ENCODE results near the gene OR2H1. TPM values are rescaled to one million over a fixed set of nuclear protein-coding genes. Genes with fewer than 3 reads are reported as not detected.

Gene OR2H1
- total and polyA plus RNA-seq, 2 donors (not counting 1 experiment from before 2014, with no cell fraction given), result not detected

- no peaks in the 10 kb centered on the region for H3K79me2 ChIP-seq (ENCODE audit: control insufficient read depth, insufficient read depth, low read length)
- ATAC-seq (ENCODE audit: low read depth), result no peak
- H3K9ac ChIP-seq (ENCODE audit: low read length), result no peak overlapping the region
- intact Hi-C loops (cut with micrococcal nuclease), result no loop called here
- Mint-ChIP-seq H3K4me1 (no peaks in the 10 kb centered on the region), H3K27ac (no peak overlapping the region), H3K9me3 (ENCODE audit: insufficient read depth) (no peaks in the 10 kb centered on the region), H3K4me3 (no peak overlapping the region), H3K27me3 (peaks cover 46% of the 10 kb centered on the region)
- no peak for DNase-seq
- WGBS (ENCODE audit: insufficient coverage), result 88% methylated on average over 1 of the region's 2 CpGs
- TF ChIP-seq EZH2 (IDR thresholded peaks at IDR 0.05; ENCODE audit: borderline replicate concordance, insufficient read depth, low read depth, low read length, poor library complexity, severe bottlenecking), result no peak
- TF ChIP-seq CTCF (IDR thresholded peaks at IDR 0.05), result no peak
- CTCF ChIA-PET, result no interaction called here
- no peak overlapping the region for H3K4me3 ChIP-seq (ENCODE audit: control extremely low read depth in 1 of 5, extremely low read depth in 1 of 5, insufficient read depth in 1 of 5, low read depth in 2 of 5, low read length in 4 of 5)
- H3K27me3 ChIP-seq (replicated peaks in 1 of 4; ENCODE audit: control extremely low read depth in 1 of 4, control insufficient read depth in 3 of 4, insufficient read depth in 4 of 4, low read length in 3 of 4), result peaks cover 0 to 9% (median 0%) of the 10 kb centered on the region in 4 experiments
- no peak overlapping the region for H3K4me2 ChIP-seq (replicated peaks; ENCODE audit: low read depth, low read length, poor library complexity, severe bottlenecking)
- H3K9me3 ChIP-seq (ENCODE audit: control extremely low read depth in 1 of 3, control insufficient read depth in 2 of 3, insufficient read depth in 1 of 3, low read length in 2 of 3), result no peaks in the 10 kb centered on the region
- POLR2A ChIA-PET, result no interaction called here
- H3K36me3 ChIP-seq (replicated peaks in 1 of 2; ENCODE audit: control extremely low read depth in 1 of 2, control insufficient read depth in 1 of 2, extremely low read depth in 1 of 2, insufficient read depth in 2 of 2, low read length in 1 of 2), result no peaks in the 10 kb centered on the region
- no peak overlapping the region for H2AFZ ChIP-seq (ENCODE audit: insufficient read depth, low read depth, low read length, poor library complexity, severe bottlenecking)
- no peaks in the 10 kb centered on the region for H3K4me1 ChIP-seq (ENCODE audit: control insufficient read depth in 2 of 2, insufficient read depth in 2 of 2, low read length in 2 of 2)
- no peaks in the 10 kb centered on the region for H4K20me1 ChIP-seq (ENCODE audit: control insufficient read depth, insufficient read depth, low read length, poor library complexity, severe bottlenecking)
- H3K27ac ChIP-seq (ENCODE audit: low read length in 2 of 2), result no peak overlapping the region
Measured at GRCh38 chr6:29494131-29494530, 37.2 kb downstream of the OR2H1 start.

GRCh38 chr6:29495571-29495970 lies 38.6 kb downstream of the OR2H1 start:
- Histone ChIP-seq H3K9ac (ENCODE audit: low read length) (no peak overlapping the region), H2AFZ (ENCODE audit: insufficient read depth, low read depth, low read length, poor library complexity, severe bottlenecking) (no peak overlapping the region), H3K4me2 (replicated peaks; ENCODE audit: low read depth, low read length, poor library complexity, severe bottlenecking) (no peak overlapping the region), H3K9me3 (ENCODE audit: control extremely low read depth in 1 of 3, control insufficient read depth in 2 of 3, insufficient read depth in 1 of 3, low read length in 2 of 3) (no peaks in the 10 kb centered on the region), H3K27ac (ENCODE audit: low read length in 2 of 2) (no peak overlapping the region), H3K4me3 (ENCODE audit: control extremely low read depth in 1 of 5, extremely low read depth in 1 of 5, insufficient read depth in 1 of 5, low read depth in 2 of 5, low read length in 4 of 5) (no peak overlapping the region), H3K27me3 (replicated peaks in 1 of 4; ENCODE audit: control extremely low read depth in 1 of 4, control insufficient read depth in 3 of 4, insufficient read depth in 4 of 4, low read length in 3 of 4) (peaks cover 0 to 9% (median 1%) of the 10 kb centered on the region in 4 experiments), H3K79me2 (ENCODE audit: control insufficient read depth, insufficient read depth, low read length) (no peaks in the 10 kb centered on the region), H4K20me1 (ENCODE audit: control insufficient read depth, insufficient read depth, low read length, poor library complexity, severe bottlenecking) (no peaks in the 10 kb centered on the region), H3K36me3 (replicated peaks in 1 of 2; ENCODE audit: control extremely low read depth in 1 of 2, control insufficient read depth in 1 of 2, extremely low read depth in 1 of 2, insufficient read depth in 2 of 2, low read length in 1 of 2) (no peaks in the 10 kb centered on the region), H3K4me1 (ENCODE audit: control insufficient read depth in 2 of 2, insufficient read depth in 2 of 2, low read length in 2 of 2) (no peaks in the 10 kb centered on the region)
- WGBS (ENCODE audit: insufficient coverage), result no CpG with 5 or more reads among the region's 4 CpGs
- no peak overlapping the region for H3K4me3 Mint-ChIP-seq
- no peak for TF ChIP-seq CTCF (IDR thresholded peaks at IDR 0.05)
- TF ChIP-seq EZH2 (IDR thresholded peaks at IDR 0.05; ENCODE audit: borderline replicate concordance, insufficient read depth, low read depth, low read length, poor library complexity, severe bottlenecking), result no peak
- no peaks in the 10 kb centered on the region for H3K4me1 Mint-ChIP-seq
- H3K27me3 Mint-ChIP-seq, result peaks cover 52% of the 10 kb centered on the region
- intact Hi-C loops (cut with micrococcal nuclease), result no loop called here
- no peak overlapping the region for H3K27ac Mint-ChIP-seq
- no peak for ATAC-seq (ENCODE audit: low read depth)
- no peak for DNase-seq
- no peaks in the 10 kb centered on the region for H3K9me3 Mint-ChIP-seq (ENCODE audit: insufficient read depth)
- ChIA-PET POLR2A (no interaction called here), CTCF (no interaction called here)

Measured in B cell (primary cell).